ENCODE results near the gene MAP2K5. TPM values are rescaled to one million over a fixed set of nuclear protein-coding genes. Genes with fewer than 3 reads are reported as not detected.
A peak's percentile ranks its signal among the peaks of the same experiment; 100 is the strongest.

Gene MAP2K5
- total RNA-seq, 1 donor from 2014 or later = 19.6 TPM

DNA sequence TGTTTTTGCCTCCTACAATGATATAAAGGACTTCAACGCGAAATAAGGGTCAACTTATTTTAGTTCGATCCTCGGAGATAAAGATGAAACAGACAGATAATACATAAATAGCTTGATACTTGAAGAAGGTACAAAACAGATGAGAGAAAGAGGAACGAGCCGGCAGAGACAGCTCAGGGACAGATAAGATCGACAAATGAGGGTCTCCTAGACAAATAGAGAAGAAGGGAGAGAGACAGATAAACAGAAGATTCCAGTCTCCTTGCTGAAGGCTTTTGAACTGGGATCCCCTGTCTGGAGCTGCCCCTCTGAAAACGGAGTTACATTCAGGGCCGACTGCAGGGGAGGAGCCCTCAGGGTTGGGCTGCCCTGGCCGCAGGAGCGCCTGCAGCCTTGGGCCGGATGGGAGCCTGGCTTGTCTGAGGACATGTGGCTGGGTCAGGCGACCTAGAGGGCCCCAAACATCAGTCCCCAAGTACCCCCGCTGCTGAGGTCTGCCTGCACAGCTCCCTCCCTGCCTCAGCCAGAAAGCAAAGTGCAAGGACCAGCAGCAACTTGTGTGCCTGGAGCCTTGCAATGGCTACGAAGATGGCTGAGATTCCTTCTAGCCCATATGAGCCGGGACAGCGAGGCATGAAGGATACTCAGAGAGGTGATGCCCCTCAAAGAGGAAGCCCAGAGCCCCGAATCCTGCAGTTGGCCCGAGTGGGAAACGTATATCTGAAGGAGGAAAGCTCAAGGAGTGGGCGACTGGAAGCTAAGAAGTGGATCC is 281.9 kb downstream of the MAP2K5 start:
- Mint-ChIP-seq H3K4me1 (peaks cover 31% of the 10 kb centered on the region), H3K27ac (ENCODE audit: unreplicated experiment) (no peak overlapping the region), H3K9me3 (no peaks in the 10 kb centered on the region), H3K4me3 (peak overlapping the region; percentile 85), H3K27me3 (ENCODE audit: low read depth) (peaks cover 85% of the 10 kb centered on the region), H3K36me3 (ENCODE audit: low read depth) (no peaks in the 10 kb centered on the region)
- TF ChIP-seq, protein P1, sequence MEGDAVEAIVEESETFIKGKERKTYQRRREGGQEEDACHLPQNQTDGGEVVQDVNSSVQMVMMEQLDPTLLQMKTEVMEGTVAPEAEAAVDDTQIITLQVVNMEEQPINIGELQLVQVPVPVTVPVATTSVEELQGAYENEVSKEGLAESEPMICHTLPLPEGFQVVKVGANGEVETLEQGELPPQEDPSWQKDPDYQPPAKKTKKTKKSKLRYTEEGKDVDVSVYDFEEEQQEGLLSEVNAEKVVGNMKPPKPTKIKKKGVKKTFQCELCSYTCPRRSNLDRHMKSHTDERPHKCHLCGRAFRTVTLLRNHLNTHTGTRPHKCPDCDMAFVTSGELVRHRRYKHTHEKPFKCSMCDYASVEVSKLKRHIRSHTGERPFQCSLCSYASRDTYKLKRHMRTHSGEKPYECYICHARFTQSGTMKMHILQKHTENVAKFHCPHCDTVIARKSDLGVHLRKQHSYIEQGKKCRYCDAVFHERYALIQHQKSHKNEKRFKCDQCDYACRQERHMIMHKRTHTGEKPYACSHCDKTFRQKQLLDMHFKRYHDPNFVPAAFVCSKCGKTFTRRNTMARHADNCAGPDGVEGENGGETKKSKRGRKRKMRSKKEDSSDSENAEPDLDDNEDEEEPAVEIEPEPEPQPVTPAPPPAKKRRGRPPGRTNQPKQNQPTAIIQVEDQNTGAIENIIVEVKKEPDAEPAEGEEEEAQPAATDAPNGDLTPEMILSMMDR (conservative IDR thresholded peaks at IDR 0.05) = no peak
- DNase-seq (ENCODE audit: low read depth, low spot score) = no peak

DNA sequence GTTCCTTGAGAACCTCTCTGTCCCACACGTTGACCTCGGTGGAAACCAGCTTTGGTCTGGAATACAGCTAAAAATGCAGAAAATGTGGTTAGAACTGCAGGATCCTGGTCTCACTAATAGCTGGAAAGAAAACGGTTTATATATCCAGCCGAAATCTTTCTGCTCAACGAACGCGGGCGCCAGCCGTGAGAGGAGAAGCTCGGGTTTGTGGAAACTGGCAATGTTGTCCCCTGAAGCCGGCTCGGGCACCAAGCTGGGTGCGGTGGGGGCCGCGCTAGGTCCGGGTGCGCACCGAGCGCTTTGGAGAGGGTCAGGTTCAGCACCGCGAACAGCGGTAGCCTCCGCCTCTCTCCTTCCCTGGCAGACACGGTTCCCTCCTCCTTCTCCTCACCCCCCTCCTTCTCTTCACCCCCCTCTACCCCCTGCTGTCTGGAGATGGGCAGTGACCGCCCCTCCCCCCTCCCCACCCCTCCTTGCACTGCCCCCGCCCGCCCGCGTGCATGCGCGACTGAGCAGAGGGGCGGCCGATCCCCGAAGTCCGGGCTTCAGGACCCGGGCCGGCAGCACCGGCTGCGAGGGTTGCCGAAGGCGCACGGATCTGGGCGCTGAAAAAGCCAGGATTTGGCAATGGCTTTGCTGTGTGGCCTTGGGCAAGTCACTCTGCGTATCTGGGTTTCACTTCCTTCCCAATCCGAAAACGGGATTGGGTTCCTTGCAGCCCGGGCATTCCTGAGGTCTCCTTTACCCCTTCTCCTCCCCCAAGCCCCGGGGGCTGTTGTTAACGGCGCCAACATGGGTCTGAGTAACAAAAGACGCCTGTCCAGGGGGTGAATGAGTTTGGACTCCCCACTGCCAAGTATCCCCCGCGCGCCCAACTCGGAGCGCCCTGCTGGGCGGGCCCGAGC is 282.7 kb downstream of the MAP2K5 start, which contains the start of gene SKOR1:
Gene SKOR1, plus strand, starts transcription at position 534 of the 905 bp plus-strand sequence. Its CDS starts 94 bp downstream, at position 628.
- H3K4me3 Mint-ChIP-seq = peak within 1 kb of the TSS; percentile 71
- no peak within 1 kb of the TSS for H3K27ac Mint-ChIP-seq (ENCODE audit: unreplicated experiment)
- peaks cover 84% of the 10 kb centered on the region for H3K27me3 Mint-ChIP-seq (ENCODE audit: low read depth)
- no peaks in the 10 kb centered on the region for H3K36me3 Mint-ChIP-seq (ENCODE audit: low read depth)
- no peak for DNase-seq (ENCODE audit: low read depth, low spot score)
- TF ChIP-seq, protein P1 (conservative IDR thresholded peaks at IDR 0.05) = no peak
- peaks cover 32% of the 10 kb centered on the region for H3K4me1 Mint-ChIP-seq
- no peaks in the 10 kb centered on the region for H3K9me3 Mint-ChIP-seq

DNA sequence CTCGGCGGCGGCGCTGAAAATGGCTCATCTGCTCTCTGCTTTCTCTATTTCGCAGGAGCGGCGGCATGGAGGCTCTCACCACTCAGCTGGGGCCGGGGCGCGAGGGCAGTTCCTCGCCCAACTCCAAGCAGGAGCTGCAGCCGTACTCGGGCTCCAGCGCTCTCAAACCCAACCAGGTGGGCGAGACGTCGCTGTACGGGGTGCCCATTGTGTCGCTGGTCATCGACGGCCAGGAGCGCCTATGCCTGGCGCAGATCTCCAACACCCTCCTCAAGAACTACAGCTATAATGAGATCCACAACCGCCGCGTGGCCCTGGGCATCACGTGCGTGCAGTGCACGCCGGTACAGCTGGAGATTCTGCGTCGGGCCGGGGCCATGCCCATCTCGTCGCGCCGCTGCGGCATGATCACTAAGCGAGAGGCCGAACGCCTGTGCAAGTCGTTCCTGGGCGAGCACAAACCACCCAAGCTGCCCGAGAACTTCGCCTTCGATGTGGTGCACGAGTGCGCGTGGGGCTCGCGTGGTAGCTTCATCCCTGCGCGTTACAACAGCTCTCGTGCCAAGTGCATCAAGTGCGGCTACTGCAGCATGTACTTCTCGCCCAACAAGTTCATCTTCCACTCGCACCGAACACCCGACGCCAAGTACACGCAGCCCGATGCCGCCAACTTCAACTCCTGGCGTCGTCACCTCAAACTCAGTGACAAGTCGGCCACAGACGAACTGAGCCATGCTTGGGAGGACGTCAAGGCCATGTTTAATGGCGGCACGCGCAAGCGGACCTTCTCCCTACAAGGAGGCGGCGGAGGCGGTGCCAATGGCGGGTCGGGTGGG is 283.6 kb downstream of the MAP2K5 start:
- Mint-ChIP-seq H3K27ac (ENCODE audit: unreplicated experiment) (no peak overlapping the region), H3K4me1 (peaks cover 32% of the 10 kb centered on the region), H3K9me3 (no peaks in the 10 kb centered on the region), H3K36me3 (ENCODE audit: low read depth) (no peaks in the 10 kb centered on the region), H3K4me3 (peak overlapping the region; percentile 71), H3K27me3 (ENCODE audit: low read depth) (peaks cover 84% of the 10 kb centered on the region)
- DNase-seq (ENCODE audit: low read depth, low spot score) = no peak
- TF ChIP-seq, protein P1 (conservative IDR thresholded peaks at IDR 0.05) = no peak

DNA sequence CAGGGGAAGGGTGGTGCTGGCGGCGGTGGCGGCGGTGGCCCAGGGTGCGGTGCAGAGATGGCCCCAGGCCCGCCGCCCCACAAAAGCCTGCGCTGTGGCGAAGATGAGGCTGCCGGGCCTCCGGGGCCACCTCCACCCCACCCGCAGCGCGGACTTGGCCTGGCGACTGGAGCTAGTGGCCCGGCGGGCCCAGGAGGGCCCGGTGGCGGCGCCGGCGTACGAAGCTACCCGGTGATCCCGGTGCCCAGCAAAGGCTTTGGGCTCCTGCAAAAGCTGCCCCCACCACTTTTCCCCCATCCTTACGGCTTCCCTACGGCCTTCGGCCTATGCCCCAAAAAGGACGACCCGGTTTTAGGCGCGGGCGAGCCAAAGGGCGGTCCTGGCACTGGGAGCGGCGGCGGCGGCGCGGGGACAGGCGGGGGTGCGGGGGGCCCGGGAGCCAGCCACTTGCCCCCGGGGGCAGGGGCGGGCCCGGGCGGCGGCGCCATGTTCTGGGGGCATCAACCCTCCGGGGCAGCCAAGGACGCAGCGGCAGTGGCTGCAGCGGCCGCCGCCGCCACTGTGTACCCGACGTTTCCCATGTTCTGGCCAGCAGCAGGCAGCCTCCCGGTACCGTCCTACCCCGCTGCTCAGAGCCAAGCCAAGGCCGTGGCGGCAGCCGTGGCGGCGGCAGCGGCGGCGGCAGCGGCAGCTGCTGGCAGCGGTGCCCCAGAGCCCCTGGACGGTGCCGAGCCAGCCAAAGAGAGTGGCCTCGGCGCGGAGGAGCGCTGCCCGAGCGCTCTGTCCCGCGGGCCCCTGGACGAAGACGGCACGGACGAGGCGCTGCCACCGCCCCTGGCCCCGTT is 284.4 kb downstream of the MAP2K5 start:
- Mint-ChIP-seq H3K27ac (ENCODE audit: unreplicated experiment) (no peak overlapping the region), H3K9me3 (no peaks in the 10 kb centered on the region), H3K36me3 (ENCODE audit: low read depth) (no peaks in the 10 kb centered on the region), H3K4me1 (peaks cover 24% of the 10 kb centered on the region), H3K27me3 (ENCODE audit: low read depth) (peaks cover 84% of the 10 kb centered on the region), H3K4me3 (no peak overlapping the region)
- DNase-seq (ENCODE audit: low read depth, low spot score) = no peak
- TF ChIP-seq, protein P1 (conservative IDR thresholded peaks at IDR 0.05) = no peak

Measured in neural crest cell (in vitro differentiated cells).